ENCODE data around the gene DENND5A. TPM values are rescaled to one million over a fixed set of nuclear protein-coding genes. Genes with fewer than 3 reads are reported as not detected.

Gene DENND5A
- total and polyA plus RNA-seq, 2 of the 8 experiments (the other 6 are each of a cell fraction or from before 2014, with no cell fraction given): 65.7 to 139 TPM

DNA sequence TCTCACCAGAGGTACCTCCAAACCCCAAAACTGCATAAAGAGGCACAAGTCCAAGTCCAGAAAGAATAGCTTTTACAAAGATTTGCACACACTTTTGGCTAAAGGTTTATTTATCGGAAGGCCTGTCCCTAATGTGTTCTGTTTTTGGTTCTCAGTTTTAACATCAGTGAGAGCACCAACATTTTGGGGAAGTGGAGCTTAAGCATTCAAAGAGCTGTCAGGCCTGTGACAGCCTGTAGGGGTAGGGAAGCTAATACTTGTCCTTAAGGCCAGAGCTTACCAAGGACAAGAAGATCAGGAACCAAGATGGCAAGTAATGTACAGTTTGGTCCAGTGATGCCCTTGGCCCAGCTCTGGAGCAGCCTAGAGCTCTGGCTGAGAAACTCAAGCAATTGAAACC is 134.9 kb downstream of the DENND5A start:
- no peak overlapping the region for H2BK120ac ChIP-seq (replicated peaks; ENCODE audit: low read depth, low read length)
- no peak overlapping the region for H2AK5ac ChIP-seq (ENCODE audit: low read depth, low read length)
- H2BK5ac ChIP-seq (ENCODE audit: low read depth, low read length): no peak overlapping the region
- POLR2A ChIA-PET (ENCODE audit: partially characterized antibody): interaction anchor here (0.9 to 1.3 kb wide), 3 partner anchors 10 to 330 kb away, joined by 3 to 5 read pairs (median 4); partner anchors contain the start of gene ZNF143
- H2BK12ac ChIP-seq (ENCODE audit: low read depth, low read length): no peak overlapping the region
- peaks cover 0 to 2% (median 0%) of the 10 kb centered on the region in 4 experiments; a peak in 1 of 8 replicates for H3K36me3 ChIP-seq (ENCODE audit: control insufficient read depth in 2 of 4, insufficient read depth in 4 of 4, low read length in 3 of 4)
- no peak overlapping the region for H2AFZ ChIP-seq (ENCODE audit: low read length)
- H3K79me1 ChIP-seq (ENCODE audit: low read depth, low read length): no peaks in the 10 kb centered on the region
- no peaks in the 10 kb centered on the region for H3K4me1 ChIP-seq (replicated peaks in 1 of 4; ENCODE audit: control insufficient read depth in 3 of 4, insufficient read depth in 4 of 4, low read length in 3 of 4)
- TF ChIP-seq GTF2F1 (IDR thresholded peaks at IDR 0.05; ENCODE audit: borderline replicate concordance, low read depth, low read length): no peak
- no peak for TF ChIP-seq RXRA (IDR thresholded peaks at IDR 0.05; ENCODE audit: insufficient read depth, low read depth, low read length)
- no peak for TF ChIP-seq MAFK (IDR thresholded peaks at IDR 0.05; ENCODE audit: low read depth, low read length)
- TF ChIP-seq, protein P1, sequence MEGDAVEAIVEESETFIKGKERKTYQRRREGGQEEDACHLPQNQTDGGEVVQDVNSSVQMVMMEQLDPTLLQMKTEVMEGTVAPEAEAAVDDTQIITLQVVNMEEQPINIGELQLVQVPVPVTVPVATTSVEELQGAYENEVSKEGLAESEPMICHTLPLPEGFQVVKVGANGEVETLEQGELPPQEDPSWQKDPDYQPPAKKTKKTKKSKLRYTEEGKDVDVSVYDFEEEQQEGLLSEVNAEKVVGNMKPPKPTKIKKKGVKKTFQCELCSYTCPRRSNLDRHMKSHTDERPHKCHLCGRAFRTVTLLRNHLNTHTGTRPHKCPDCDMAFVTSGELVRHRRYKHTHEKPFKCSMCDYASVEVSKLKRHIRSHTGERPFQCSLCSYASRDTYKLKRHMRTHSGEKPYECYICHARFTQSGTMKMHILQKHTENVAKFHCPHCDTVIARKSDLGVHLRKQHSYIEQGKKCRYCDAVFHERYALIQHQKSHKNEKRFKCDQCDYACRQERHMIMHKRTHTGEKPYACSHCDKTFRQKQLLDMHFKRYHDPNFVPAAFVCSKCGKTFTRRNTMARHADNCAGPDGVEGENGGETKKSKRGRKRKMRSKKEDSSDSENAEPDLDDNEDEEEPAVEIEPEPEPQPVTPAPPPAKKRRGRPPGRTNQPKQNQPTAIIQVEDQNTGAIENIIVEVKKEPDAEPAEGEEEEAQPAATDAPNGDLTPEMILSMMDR (IDR thresholded peaks at IDR 0.05; ENCODE audit: control extremely low read depth in 1 of 3, insufficient read depth in 1 of 3, low read depth in 1 of 3, low read length in 3 of 3): peak in 1 of 3 experiments; percentile 17; a peak in 1 of 4 replicates
- H3K27me3 ChIP-seq (replicated peaks in 1 of 4; ENCODE audit: control insufficient read depth in 3 of 4, extremely low read depth in 1 of 4, insufficient read depth in 3 of 4, low read length in 3 of 4): no peaks in the 10 kb centered on the region
- DNase-seq (ENCODE audit: low read depth in 1 of 2, low spot score in 2 of 2): no peak
- no peak overlapping the region for H2BK15ac ChIP-seq (ENCODE audit: low read length)
- no peak overlapping the region for H3K4ac ChIP-seq (replicated peaks; ENCODE audit: insufficient read length, low read depth, low read length)
- FAIRE-seq: no peak
- H3K4me2 ChIP-seq (ENCODE audit: insufficient read depth in 1 of 2, low read depth in 2 of 2, low read length in 2 of 2): no peak overlapping the region
- H4K91ac ChIP-seq (replicated peaks; ENCODE audit: insufficient read length, low read length): no peak overlapping the region
- H3K27ac ChIP-seq (ENCODE audit: low read depth, low read length): no peak overlapping the region
- no peak overlapping the region for H3K4me3 ChIP-seq (ENCODE audit: extremely low read depth in 1 of 4, insufficient read depth in 2 of 4, low read depth in 3 of 4, low read length in 4 of 4)
- no peak overlapping the region for H3K56ac ChIP-seq (replicated peaks; ENCODE audit: insufficient read length, low read depth, low read length)
- H3K23ac ChIP-seq (ENCODE audit: insufficient read length): no peak overlapping the region
- CTCF ChIA-PET (ENCODE audit: partially characterized antibody): interaction anchor here (0.6 to 6.6 kb wide), 14 partner anchors 9 to 196 kb away, joined by 3 to 41 read pairs (median 4); no protein-coding TSS in a partner anchor
- no peak overlapping the region for H3K9ac ChIP-seq (replicated peaks in 1 of 4; ENCODE audit: extremely low read depth in 1 of 4, low read depth in 3 of 4, low read length in 3 of 4)
- no peak overlapping the region for H4K8ac ChIP-seq (ENCODE audit: extremely low read depth, insufficient read depth, low read length)
- WGBS, 2 experiments (ENCODE audit: extremely low coverage in 1 of 2, insufficient coverage in 1 of 2, insufficient read length in 1 of 2, insufficient replicate concordance in 2 of 2, low coverage in 1 of 2, low lambda C conversion rate in 2 of 2, missing lambda C conversion rate in 1 of 2): 100% methylated on average over 1 of the region's 1 CpG; no CpG with 5 or more reads in 1 of the 2 experiments
- no peaks in the 10 kb centered on the region for H3K79me2 ChIP-seq (ENCODE audit: control insufficient read depth in 1 of 2, insufficient read depth in 2 of 2, low read length in 2 of 2)
- H3K23me2 ChIP-seq (ENCODE audit: low read depth, low read length): no peaks in the 10 kb centered on the region
- no peaks in the 10 kb centered on the region for H3K9me3 ChIP-seq (ENCODE audit: insufficient read depth in 2 of 2, low read depth in 1 of 2, low read length in 1 of 2)
- H2BK20ac ChIP-seq (ENCODE audit: low read length): no peak overlapping the region
- H4K5ac ChIP-seq (ENCODE audit: insufficient read length, low read depth, low read length): no peak overlapping the region
- no peak overlapping the region for H3K18ac ChIP-seq (ENCODE audit: extremely low read depth, low read length)
- no peak overlapping the region for H3K14ac ChIP-seq (ENCODE audit: insufficient read length)
- no peaks in the 10 kb centered on the region for H4K20me1 ChIP-seq (replicated peaks in 1 of 2; ENCODE audit: control insufficient read depth in 1 of 2, insufficient read depth in 2 of 2, low read length in 2 of 2)

All from H1 (cell line).